GM12878 (cell line): ENCODE measurements around the gene MACF1. TPM values are rescaled to one million over a fixed set of nuclear protein-coding genes. Genes with fewer than 3 reads are reported as not detected.

Experiments used
- ATAC-seq: fragments of 200-7000 bp; cut with Tn5 transposase; 3 replicates; pipeline ENCODE4 v1.9.1; 2020; ENCODE audit warnings: mild to moderate bottlenecking, moderate library complexity
- BruUV-seq: library from RNA; stranded (reverse); fragments of 400-500 nt; replicated peaks from 2 replicates; lab custom pipeline; 2021; lab: Mats Ljungman, UMichigan
- CTCF ChIA-PET: fragments of 300-600 bp; sonication (Branson Sonifier 250); formaldehyde crosslinking; extraction: SDS; loops from one replicate; lab custom pipeline; 2021; ENCODE audit warnings: inconsistent platforms; lab: Yijun Ruan, JAX
- POLR2A ChIA-PET: fragments of 350-600 bp; formaldehyde crosslinking; extraction: SDS; loops from one replicate; lab custom pipeline; 2021; ENCODE audit warnings: inconsistent platforms; lab: Charles Lee
- RAD21 ChIA-PET: fragments of 300-600 bp; sonication (Branson Sonifier 250); formaldehyde crosslinking; loops from one replicate; lab custom pipeline; 2023; ENCODE audit warnings: antibody characterized with exemption; ENCODE audit not compliant: unreplicated experiment; lab: Charles Lee
- SMC1A ChIA-PET: fragments of 300-600 bp; sonication (Branson Sonifier 250); formaldehyde crosslinking; loops from one replicate; lab custom pipeline; 2023; ENCODE audit not compliant: unreplicated experiment, uncharacterized antibody; lab: Charles Lee
- DNase-seq: peaks from one replicate; pipeline ENCODE4 v3.0.0-alpha.2; 2011; ENCODE audit warnings: low read depth, low spot score
- FAIRE-seq: peaks from 3 replicates; lab custom pipeline; 2011; peaks lifted over from hg19 to GRCh38; lab: Jason Lieb, UNC
- H2AFZ ChIP-seq: 2 replicates; pipeline ENCODE4 v1.6.0; 2011; ENCODE audit warnings: low read depth, low read length, control low read depth; ENCODE audit not compliant: control insufficient read depth
- H3K27ac ChIP-seq: 2 replicates; pipeline ENCODE4 v1.5.1; 2011; ENCODE audit warnings: control low read depth; ENCODE audit not compliant: control insufficient read depth, insufficient read depth
- H3K27me3 ChIP-seq, 2 experiments: replicated peaks in 1 of 2; 2 replicates each; pipeline versions ENCODE4 v1.6.0 to v1.6.1; 2011; ENCODE audit warnings: low read length in 1 of 2; ENCODE audit not compliant: control insufficient read depth in 2 of 2, insufficient read depth in 2 of 2
- H3K36me3 ChIP-seq, 2 experiments: 2 replicates each; pipeline ENCODE4 v1.5.1; 2011; ENCODE audit warnings: low read length in 1 of 2; ENCODE audit not compliant: control insufficient read depth in 2 of 2, insufficient read depth in 2 of 2
- H3K4me1 ChIP-seq: 2 replicates; pipeline ENCODE4 v1.6.1; 2011; ENCODE audit warnings: mild to moderate bottlenecking, low read length, moderate library complexity, mixed read lengths; ENCODE audit not compliant: control insufficient read depth, insufficient read depth
- H3K4me2 ChIP-seq: 2 replicates; pipeline ENCODE4 v1.6.0; 2011; ENCODE audit warnings: control low read depth; ENCODE audit not compliant: control insufficient read depth, insufficient read depth
- H3K4me3 ChIP-seq: fragments of 200-600 bp; sonication (generic); 2 replicates; pipeline ENCODE4 v1.5.1; 2016
- H3K79me2 ChIP-seq: 2 replicates; pipeline ENCODE4 v1.6.0; 2011; ENCODE audit warnings: low read length; ENCODE audit not compliant: control insufficient read depth, insufficient read depth
- H3K9ac ChIP-seq: 2 replicates; pipeline ENCODE4 v1.8.0; 2011; ENCODE audit warnings: low read length, control low read depth, mixed read lengths; ENCODE audit not compliant: control insufficient read depth, insufficient read depth
- H3K9me3 ChIP-seq: replicated peaks from 3 replicates; pipeline ENCODE4 v1.5.1; 2011; ENCODE audit warnings: mild to moderate bottlenecking, low read length; ENCODE audit not compliant: control insufficient read depth, insufficient read depth
- H4K20me1 ChIP-seq: 2 replicates; pipeline ENCODE4 v1.6.0; 2011; ENCODE audit not compliant: control insufficient read depth, insufficient read depth
- CREB1 ChIP-seq: IDR thresholded peaks from 2 replicates; pipeline ENCODE4 v1.6.1; 2012; ENCODE audit warnings: low read depth, mild to moderate bottlenecking, inconsistent platforms
- PAX5 ChIP-seq: IDR thresholded peaks from 2 replicates; pipeline ENCODE4 v1.6.1; 2011; ENCODE audit warnings: low read depth, low read length, borderline replicate concordance
- WGBS: methylation state at CpG from one replicate; pipeline ENCODE4 v1.1.6; 2016; ENCODE audit warnings: low lambda C conversion rate; ENCODE audit not compliant: insufficient replicate concordance, insufficient coverage; ENCODE audit errors: missing lambda C conversion rate; 5-methylcytosine and 5-hydroxymethylcytosine counted together
- in situ Hi-C: fragments of 300-500 bp; cut with MboI; formaldehyde crosslinking; loops from 9 replicates; pipeline ENCODE4 v1.14.3; 2018; ENCODE audit warnings: mixed read lengths
- intact Hi-C: fragments of 100-400 bp; cut with micrococcal nuclease; formaldehyde crosslinking; loops from one replicate; pipeline ENCODE4 v1.14.2; 2022; ENCODE audit not compliant: unreplicated experiment
- polyA plus RNA-seq, 11 experiments: library from polyadenylated mRNA; depleted of rRNA in 4 of 11; unstranded in 6 of 11; stranded (reverse) in 5 of 11; fragments of >200 nt; fragmentation: Nextera tagmentation in 4 of 11; fragmentation: Illumina TruSeq in 1 of 11; extraction: Ambion mirVana in 4 of 11; extraction: Trizol in 1 of 11; gene quantifications; 1 replicate in 1 of 11; 2 replicates in 10 of 11; pipeline versions ENCODE4 v1.2.1 to v1.2.3, GENCODE V29; 2011 to 2016; ENCODE audit warnings: inconsistent platforms in 2 of 11, missing spikeins in 2 of 11, low read depth in 1 of 11
- total RNA-seq, 4 experiments: library from RNA; depleted of rRNA in 3 of 4; stranded (reverse); fragments of >200 nt in 3 of 4; fragmentation: Illumina TruSeq in 1 of 4; extraction: Trizol in 1 of 4; gene quantifications; 2 replicates each; pipeline versions ENCODE4 v1.2.1 to v1.2.3, GENCODE V29; 2013 to 2021
- TF ChIP-seq, protein P1 (sequence below), 3 experiments: IDR thresholded peaks in 2 of 3; conservative IDR thresholded peaks in 1 of 3; 2 replicates each; pipeline ENCODE4 v1.5.1; 2011; ENCODE audit warnings: low read depth in 3 of 3, low read length in 3 of 3, mild to moderate bottlenecking in 3 of 3, control low read depth in 2 of 3, moderate library complexity in 2 of 3, inconsistent platforms in 1 of 3, mixed read lengths in 1 of 3; ENCODE audit not compliant: control insufficient read depth in 2 of 3, insufficient read depth in 1 of 3; ENCODE audit errors: extremely low read depth in 1 of 3

Gene MACF1
- total and polyA plus RNA-seq, 10 of the 15 experiments (the other 5 are each of a cell fraction or from before 2014, with no cell fraction given) = 15.5 to 201 (median 76.9) TPM

DNA sequence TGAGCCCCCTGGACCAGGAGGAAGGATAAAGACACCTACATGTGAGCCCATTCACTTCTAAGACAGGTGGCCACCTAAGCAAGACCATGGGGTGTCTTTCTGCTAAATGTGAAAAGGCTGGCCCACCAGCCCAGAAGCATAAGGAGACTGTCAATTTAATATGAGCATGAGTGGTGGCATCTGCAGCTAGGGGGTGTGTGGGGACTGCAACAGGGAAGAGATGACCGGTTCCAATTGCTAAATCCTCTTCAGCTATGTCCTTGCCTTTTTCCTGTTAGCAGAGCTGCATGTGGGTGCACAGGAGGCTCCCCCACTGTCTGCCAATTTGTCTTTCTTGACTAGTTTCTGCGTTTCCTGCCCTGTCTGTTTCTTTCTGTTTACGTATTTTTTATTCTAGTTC, 264.7 kb downstream of the MACF1 start:
- Histone ChIP-seq H3K27me3 (no peaks in the 10 kb centered on the region), H3K27ac (no peak overlapping the region), H3K9me3 (no peaks in the 10 kb centered on the region), H4K20me1 (no peaks in the 10 kb centered on the region), H3K9ac (no peak overlapping the region), H3K4me3 (no peak overlapping the region), H3K36me3 (peaks cover 5 to 17% of the 10 kb centered on the region in 2 experiments), H2AFZ (no peak overlapping the region), H3K79me2 (no peaks in the 10 kb centered on the region), H3K4me2 (no peak overlapping the region), H3K4me1 (no peaks in the 10 kb centered on the region)
- SMC1A ChIA-PET = interaction anchor here (0.6 to 1.7 kb wide), 4 partner anchors 13 to 408 kb away, joined by 3 to 5 read pairs (median 4); no protein-coding TSS in a partner anchor
- ATAC-seq = no peak
- POLR2A ChIA-PET = no interaction called here
- CTCF ChIA-PET = interaction anchor here (4.6 kb wide), 1 partner anchor 70 kb away, joined by 27 read pairs; no protein-coding TSS in a partner anchor
- WGBS = 78% methylated on average over 3 of the region's 3 CpGs
- no peak for DNase-seq
- in situ Hi-C loops (no loop called here), intact Hi-C loops (loop anchor here (10.0 kb wide), 1 partner anchor 256 kb away; no protein-coding TSS in a partner anchor)
- no TSS peak for BruUV-seq
- RAD21 ChIA-PET = interaction anchor here (0.8 to 1.2 kb wide), 2 partner anchors 70 to 371 kb away, joined by 3 read pairs; no protein-coding TSS in a partner anchor
- no peak for TF ChIP-seq CREB1
- TF ChIP-seq, protein P1, sequence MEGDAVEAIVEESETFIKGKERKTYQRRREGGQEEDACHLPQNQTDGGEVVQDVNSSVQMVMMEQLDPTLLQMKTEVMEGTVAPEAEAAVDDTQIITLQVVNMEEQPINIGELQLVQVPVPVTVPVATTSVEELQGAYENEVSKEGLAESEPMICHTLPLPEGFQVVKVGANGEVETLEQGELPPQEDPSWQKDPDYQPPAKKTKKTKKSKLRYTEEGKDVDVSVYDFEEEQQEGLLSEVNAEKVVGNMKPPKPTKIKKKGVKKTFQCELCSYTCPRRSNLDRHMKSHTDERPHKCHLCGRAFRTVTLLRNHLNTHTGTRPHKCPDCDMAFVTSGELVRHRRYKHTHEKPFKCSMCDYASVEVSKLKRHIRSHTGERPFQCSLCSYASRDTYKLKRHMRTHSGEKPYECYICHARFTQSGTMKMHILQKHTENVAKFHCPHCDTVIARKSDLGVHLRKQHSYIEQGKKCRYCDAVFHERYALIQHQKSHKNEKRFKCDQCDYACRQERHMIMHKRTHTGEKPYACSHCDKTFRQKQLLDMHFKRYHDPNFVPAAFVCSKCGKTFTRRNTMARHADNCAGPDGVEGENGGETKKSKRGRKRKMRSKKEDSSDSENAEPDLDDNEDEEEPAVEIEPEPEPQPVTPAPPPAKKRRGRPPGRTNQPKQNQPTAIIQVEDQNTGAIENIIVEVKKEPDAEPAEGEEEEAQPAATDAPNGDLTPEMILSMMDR (IDR thresholded peaks at IDR 0.05 in 2 of 3, conservative IDR thresholded peaks at IDR 0.05 in 1 of 3; ENCODE audit: control insufficient read depth in 2 of 3, extremely low read depth in 1 of 3, insufficient read depth in 1 of 3, low read depth in 3 of 3, low read length in 3 of 3) = 0 out of 6 replicates have a peak, but pooled peaks of 1 of the 3 experiments have one; percentile 5
- FAIRE-seq = no peak

DNA sequence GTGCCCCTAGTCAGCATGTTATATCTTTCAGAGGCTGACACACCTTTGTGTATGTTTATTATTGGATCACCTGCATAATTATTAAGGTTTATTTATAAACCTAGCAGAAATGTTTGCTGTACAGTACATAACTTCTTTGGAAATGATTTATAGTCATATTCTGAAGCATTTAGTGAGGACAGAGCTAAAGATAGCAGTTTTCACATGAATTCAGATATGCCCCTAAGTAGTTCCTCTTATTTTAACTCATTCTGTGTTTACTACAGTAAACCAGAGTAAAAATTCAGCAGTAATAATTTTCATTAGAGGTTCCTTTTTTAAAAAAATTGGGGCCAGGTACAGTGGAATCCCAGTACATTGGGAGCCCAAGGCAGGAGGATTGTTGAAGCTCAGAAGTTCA, 265.5 kb downstream of the MACF1 start:
- intact Hi-C loops = loop anchor here (5.0 kb wide), 1 partner anchor 67 kb away; no protein-coding TSS in a partner anchor
- ChIA-PET SMC1A (interaction anchor here (1.2 to 1.4 kb wide), 2 partner anchors 19 to 69 kb away, joined by 3 to 5 read pairs; no protein-coding TSS in a partner anchor), RAD21 (interaction anchor here (1.2 to 2.0 kb wide), 2 partner anchors 69 to 105 kb away, joined by 3 to 4 read pairs; no protein-coding TSS in a partner anchor), CTCF (interaction anchor here (1.0 to 4.6 kb wide), 5 partner anchors 13 to 69 kb away, joined by 3 to 27 read pairs (median 3); no protein-coding TSS in a partner anchor), POLR2A (no interaction called here)
- Histone ChIP-seq H2AFZ (no peak overlapping the region), H3K36me3 (peaks cover 4 to 13% of the 10 kb centered on the region in 2 experiments), H3K4me3 (no peak overlapping the region), H3K27ac (no peak overlapping the region), H3K9ac (no peak overlapping the region), H3K9me3 (no peaks in the 10 kb centered on the region), H3K79me2 (no peaks in the 10 kb centered on the region), H3K4me1 (no peaks in the 10 kb centered on the region), H3K27me3 (no peaks in the 10 kb centered on the region), H3K4me2 (no peak overlapping the region), H4K20me1 (no peaks in the 10 kb centered on the region)
- DNase-seq (no peak), FAIRE-seq (no peak), ATAC-seq (no peak)
- no TSS peak for BruUV-seq
- in situ Hi-C loops = no loop called here
- no peak for TF ChIP-seq PAX5
